ENCODE measurements around the gene ATP10B. TPM values are rescaled to one million over a fixed set of nuclear protein-coding genes. Genes with fewer than 3 reads are reported as not detected.

Gene ATP10B
- total RNA-seq, 1 donor = not detected

DNA sequence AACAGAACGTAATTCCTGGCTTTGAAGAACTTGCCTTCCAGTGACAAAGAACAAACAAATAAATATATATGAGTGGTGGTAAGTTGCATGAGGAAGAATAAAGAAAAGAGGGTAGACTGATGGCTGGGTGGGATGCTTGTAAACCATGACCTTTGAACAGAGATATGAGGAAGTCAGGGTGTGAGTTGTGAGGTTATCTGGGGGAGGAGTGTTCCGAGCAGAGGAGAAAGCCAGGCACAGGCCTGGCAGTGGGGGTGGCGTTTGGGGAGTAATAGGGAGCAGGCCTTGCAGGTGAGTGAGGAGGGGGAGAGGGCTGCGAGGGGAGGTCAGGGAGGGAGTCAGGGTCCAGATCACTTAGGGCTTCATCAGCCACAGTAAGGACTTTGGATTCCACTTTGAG lies 217.0 kb downstream of the ATP10B start:
- DNase-seq (ENCODE audit: low read depth) = no peak
- TF ChIP-seq, protein P1, sequence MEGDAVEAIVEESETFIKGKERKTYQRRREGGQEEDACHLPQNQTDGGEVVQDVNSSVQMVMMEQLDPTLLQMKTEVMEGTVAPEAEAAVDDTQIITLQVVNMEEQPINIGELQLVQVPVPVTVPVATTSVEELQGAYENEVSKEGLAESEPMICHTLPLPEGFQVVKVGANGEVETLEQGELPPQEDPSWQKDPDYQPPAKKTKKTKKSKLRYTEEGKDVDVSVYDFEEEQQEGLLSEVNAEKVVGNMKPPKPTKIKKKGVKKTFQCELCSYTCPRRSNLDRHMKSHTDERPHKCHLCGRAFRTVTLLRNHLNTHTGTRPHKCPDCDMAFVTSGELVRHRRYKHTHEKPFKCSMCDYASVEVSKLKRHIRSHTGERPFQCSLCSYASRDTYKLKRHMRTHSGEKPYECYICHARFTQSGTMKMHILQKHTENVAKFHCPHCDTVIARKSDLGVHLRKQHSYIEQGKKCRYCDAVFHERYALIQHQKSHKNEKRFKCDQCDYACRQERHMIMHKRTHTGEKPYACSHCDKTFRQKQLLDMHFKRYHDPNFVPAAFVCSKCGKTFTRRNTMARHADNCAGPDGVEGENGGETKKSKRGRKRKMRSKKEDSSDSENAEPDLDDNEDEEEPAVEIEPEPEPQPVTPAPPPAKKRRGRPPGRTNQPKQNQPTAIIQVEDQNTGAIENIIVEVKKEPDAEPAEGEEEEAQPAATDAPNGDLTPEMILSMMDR (IDR thresholded peaks at IDR 0.05; ENCODE audit: insufficient read depth, low read depth, low read length) = no peak
- no peak overlapping the region for H3K4me3 ChIP-seq (ENCODE audit: low read depth, low read length)

DNA sequence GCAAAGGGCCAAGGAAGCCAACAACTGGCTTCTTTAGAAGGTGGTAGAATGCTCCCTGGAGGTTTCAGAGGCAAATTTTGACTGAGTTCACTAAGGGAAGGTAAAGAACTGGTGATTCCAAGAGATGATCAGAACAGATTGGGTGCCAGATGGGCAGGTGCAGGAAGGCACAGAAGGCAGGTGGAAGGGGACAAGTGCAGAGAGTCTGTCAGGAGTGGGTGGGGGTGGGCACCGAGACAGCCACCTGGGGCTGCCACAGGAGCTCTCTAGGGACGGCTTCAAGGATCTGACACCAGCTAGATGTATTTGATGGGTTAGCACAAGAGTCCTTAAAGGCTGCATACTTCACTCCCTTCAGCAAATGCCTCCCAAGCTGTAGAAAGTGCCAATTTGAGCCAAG lies 223.0 kb downstream of the ATP10B start:
- TF ChIP-seq, protein P1 (IDR thresholded peaks at IDR 0.05; ENCODE audit: insufficient read depth, low read depth, low read length) = no peak
- no peak for DNase-seq (ENCODE audit: low read depth)
- H3K4me3 ChIP-seq (ENCODE audit: low read depth, low read length) = no peak overlapping the region

DNA sequence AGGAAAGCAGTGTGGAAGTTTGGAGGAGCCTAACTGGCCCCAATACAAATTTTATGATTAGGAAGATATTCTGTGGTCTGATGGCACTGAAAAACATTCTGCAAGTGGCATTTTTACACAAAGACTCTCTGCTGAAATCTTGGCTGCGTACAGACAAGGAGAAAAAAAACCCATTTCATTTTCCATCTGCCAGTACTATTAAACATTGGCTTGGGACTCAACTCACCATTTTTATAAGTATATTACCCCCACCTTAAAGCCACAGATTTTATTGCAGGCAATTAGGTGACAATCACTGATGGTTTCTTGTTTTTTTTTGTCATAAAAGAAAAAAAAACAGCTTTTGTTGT lies 223.4 kb downstream of the ATP10B start:
- no peak for DNase-seq (ENCODE audit: low read depth)
- TF ChIP-seq, protein P1 (IDR thresholded peaks at IDR 0.05; ENCODE audit: insufficient read depth, low read depth, low read length) = no peak
- no peak overlapping the region for H3K4me3 ChIP-seq (ENCODE audit: low read depth, low read length)

DNA sequence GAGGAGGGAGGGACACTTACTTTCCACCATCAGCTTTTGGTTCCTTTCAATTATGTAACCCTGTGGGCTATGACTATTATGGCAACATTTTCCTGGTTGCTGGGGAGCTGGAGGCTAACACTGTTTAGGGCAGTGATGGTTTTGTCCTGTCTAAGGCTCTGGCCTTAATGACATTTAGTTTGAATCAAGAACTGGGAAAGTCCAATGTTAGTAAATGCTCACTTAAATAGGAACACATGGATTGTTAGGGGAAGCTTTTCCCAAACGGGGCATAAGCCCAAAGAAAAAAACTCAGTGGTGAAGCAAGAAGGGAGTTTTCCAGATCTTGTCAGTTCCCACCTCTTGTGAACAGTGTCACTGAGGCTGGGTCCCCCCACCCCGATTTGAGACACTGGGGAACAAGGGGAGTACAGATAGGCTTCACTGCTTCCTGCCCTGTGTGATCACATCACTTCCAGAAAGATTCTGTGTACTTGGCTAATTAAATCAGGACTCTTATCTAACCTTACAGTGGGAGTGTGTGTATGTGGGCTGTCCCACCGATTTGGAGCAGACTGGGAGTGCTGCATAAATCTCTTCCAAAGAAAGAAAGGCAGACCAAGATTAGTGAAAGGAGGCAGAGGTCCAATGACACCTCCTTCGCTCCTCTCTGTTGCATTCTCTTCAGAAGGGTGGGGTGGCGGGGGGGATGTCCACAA lies 223.9 kb downstream of the ATP10B start:
- no peak overlapping the region for H3K4me3 ChIP-seq (ENCODE audit: low read depth, low read length)
- TF ChIP-seq, protein P1 (IDR thresholded peaks at IDR 0.05; ENCODE audit: insufficient read depth, low read depth, low read length) = no peak
- no peak for DNase-seq (ENCODE audit: low read depth)

DNA sequence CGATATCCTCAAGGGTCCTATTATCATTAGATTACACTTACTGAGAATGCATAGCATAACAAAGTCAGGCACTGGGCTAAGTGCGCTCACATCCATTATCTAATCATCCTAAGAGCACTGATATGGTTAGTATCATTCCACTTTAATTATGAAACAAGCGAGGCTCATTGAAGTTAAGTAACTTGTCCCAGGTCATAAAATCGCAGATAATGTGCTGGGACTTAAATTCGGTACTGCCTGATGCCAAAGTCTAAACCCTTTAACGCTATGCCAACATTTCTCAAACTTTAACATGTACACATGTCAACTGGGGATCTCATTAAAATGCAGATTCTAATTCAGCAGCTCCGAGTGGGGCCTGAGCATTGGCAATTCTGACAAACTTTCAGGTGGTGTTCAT lies 225.7 kb downstream of the ATP10B start:
- TF ChIP-seq, protein P1 (IDR thresholded peaks at IDR 0.05; ENCODE audit: insufficient read depth, low read depth, low read length) = no peak
- DNase-seq (ENCODE audit: low read depth) = no peak
- no peak overlapping the region for H3K4me3 ChIP-seq (ENCODE audit: low read depth, low read length)

DNA sequence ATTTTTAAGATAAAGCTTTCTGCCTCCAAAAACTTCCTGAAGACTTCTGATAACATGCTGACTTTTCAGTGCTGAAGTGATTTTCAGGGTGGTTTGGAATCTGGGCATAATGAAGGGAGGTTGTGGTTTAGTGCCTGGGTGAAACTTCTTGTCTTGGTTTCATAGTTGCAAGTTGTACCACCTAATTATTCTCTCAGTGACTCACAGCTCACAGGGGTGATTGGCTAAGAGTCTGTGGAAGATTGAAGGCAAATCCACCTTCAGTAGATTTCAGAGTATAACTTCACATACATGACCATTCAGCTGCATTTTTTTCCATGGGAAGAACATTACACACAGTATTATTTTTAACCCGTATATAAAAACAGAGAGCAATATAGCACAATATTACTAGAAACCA lies 230.5 kb downstream of the ATP10B start:
- no peak overlapping the region for H3K4me3 ChIP-seq (ENCODE audit: low read depth, low read length)
- no peak for DNase-seq (ENCODE audit: low read depth)
- TF ChIP-seq, protein P1 (IDR thresholded peaks at IDR 0.05; ENCODE audit: insufficient read depth, low read depth, low read length) = no peak

DNA sequence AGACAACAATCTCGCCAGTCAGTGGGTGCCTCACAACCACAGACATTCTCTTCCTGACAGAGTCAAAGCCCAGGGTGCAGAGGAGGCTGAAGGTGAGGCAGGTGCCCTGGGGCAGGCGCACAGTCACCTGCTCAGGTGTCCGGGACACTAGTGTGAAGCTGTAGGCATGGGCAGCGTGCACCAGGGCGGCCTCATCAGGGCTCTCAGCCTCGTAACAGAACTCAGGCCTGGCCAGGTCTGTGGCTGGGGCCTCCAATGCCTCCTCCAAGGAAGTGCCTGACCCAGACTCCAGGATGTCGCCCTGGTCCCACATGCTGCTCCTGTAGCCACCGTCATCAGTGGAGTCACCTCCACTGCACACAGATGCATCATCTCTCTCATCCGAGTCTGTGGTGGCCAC lies 231.6 kb downstream of the ATP10B start:
- H3K4me3 ChIP-seq (ENCODE audit: low read depth, low read length) = no peak overlapping the region
- no peak for DNase-seq (ENCODE audit: low read depth)
- TF ChIP-seq, protein P1 (IDR thresholded peaks at IDR 0.05; ENCODE audit: insufficient read depth, low read depth, low read length) = no peak
